ENCODE results near the gene PPM1H.

PPM1H gene

GRCh38 chr12:62750941-62751809, 183.8 kb downstream of the PPM1H start:
- no peaks in the 10 kb centered on the region for H3K36me3 ChIP-seq (ENCODE audit: insufficient read depth, low read length)
- H3K9me3 ChIP-seq (ENCODE audit: control insufficient read depth, insufficient read depth, low read length), result no peaks in the 10 kb centered on the region
- H3K4me1 ChIP-seq (ENCODE audit: insufficient read depth, low read length), result peaks cover 10% of the 10 kb centered on the region; the same call in 1 of the 2 replicates
- no peak overlapping the region for H3K9ac ChIP-seq (ENCODE audit: low read depth, low read length)

DNA sequence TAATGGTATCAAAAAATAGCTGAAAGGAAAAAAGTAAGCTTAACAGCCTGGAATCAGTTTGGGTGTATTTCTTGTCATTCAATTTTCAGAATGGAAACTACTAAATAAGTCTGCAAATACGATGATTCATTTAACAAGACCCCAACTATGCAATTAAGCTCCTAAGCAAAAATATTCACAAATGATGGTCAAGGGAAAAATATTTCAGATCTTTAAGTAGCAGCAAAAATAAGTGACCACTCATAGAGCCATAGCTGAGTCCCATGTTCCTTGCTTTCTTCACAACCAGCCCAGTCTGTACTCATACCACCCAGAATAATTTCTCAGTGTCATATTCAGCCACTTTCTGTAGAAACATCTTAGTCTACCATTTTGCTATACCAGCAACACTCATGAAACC, 185.4 kb downstream of the PPM1H start:
- Histone ChIP-seq H3K9ac (ENCODE audit: low read depth, low read length) (no peak overlapping the region), H3K9me3 (ENCODE audit: control insufficient read depth, insufficient read depth, low read length) (no peaks in the 10 kb centered on the region), H3K4me1 (ENCODE audit: insufficient read depth, low read length) (peaks cover 10% of the 10 kb centered on the region; the same call in 1 of the 2 replicates), H3K36me3 (ENCODE audit: insufficient read depth, low read length) (no peaks in the 10 kb centered on the region)

DNA sequence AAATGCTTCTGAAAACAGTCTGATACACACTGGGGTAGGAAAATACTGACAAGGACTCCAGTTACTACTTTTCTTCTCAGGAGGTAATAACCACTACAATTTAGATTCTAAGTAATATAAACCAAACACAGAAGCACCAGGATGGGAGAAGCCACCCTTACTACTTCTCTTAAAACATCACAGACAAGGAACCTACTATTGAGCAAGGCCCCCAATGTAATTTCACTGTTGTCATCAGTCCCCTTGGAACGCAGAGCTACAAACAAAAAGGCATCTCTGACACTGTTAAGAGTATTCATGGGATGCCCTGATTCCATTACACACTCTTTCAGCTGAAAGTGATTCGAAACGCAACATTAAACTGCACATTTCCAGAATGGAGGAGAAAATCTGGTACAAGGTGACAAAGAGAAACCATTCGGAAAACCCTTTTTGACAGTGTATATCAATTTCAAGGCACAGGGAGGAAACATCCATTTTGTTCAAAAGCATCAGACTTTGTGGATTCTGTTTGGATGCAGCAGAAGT, 185.9 kb downstream of the PPM1H start:
- no peaks in the 10 kb centered on the region for H3K36me3 ChIP-seq (ENCODE audit: insufficient read depth, low read length)
- H3K9ac ChIP-seq (ENCODE audit: low read depth, low read length), result no peak overlapping the region
- peaks cover 10% of the 10 kb centered on the region; the same call in 1 of the 2 replicates for H3K4me1 ChIP-seq (ENCODE audit: insufficient read depth, low read length)
- no peaks in the 10 kb centered on the region for H3K9me3 ChIP-seq (ENCODE audit: control insufficient read depth, insufficient read depth, low read length)

GRCh38 chr12:62744551-62744950, 190.4 kb downstream of the PPM1H start:
- H3K9me3 ChIP-seq (ENCODE audit: control insufficient read depth, insufficient read depth, low read length), result no peaks in the 10 kb centered on the region
- no peak overlapping the region for H3K9ac ChIP-seq (ENCODE audit: low read depth, low read length)
- peaks cover 4% of the 10 kb centered on the region; the same call in 1 of the 2 replicates for H3K4me1 ChIP-seq (ENCODE audit: insufficient read depth, low read length)
- no peaks in the 10 kb centered on the region for H3K36me3 ChIP-seq (ENCODE audit: insufficient read depth, low read length)

DNA sequence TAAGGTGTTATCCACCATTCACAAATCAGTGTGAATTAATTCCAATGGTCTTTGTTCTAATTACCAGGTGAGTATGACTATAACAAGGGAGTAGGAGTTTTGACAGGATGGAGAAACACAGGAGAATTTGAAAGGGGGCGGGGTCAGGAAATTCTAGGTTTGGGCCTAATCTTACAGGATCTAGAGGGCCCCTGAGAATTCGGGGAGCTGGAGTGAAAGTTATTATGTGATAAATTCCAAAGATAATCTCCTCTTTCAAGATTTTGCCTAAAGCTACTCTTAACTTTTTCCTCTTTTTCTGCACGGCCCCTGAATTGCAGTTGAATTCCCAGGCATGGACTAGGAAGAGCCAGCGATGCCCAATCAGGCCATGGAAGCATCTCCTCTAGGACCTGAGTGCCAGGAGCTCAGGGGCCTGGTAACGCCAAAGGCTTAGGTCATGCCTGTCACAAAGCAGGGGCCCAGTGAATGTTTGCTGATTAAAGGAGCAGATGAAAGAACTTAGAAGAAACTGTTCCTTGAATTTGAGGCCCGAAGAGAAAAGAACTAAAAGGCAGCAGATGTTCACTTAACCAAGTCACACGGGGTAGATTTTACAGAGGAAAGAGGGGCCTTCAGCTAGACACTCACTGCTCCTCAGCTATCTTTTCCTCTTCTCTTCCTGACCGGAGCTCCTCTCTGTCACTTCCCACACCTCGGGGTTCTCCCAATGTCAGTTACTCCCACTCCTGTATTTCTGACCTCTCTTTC, 195.5 kb downstream of the PPM1H start:
- Histone ChIP-seq H3K36me3 (ENCODE audit: insufficient read depth, low read length) (no peaks in the 10 kb centered on the region), H3K4me1 (ENCODE audit: insufficient read depth, low read length) (peaks cover 12% of the 10 kb centered on the region), H3K9ac (ENCODE audit: low read depth, low read length) (no peak overlapping the region), H3K9me3 (ENCODE audit: control insufficient read depth, insufficient read depth, low read length) (no peaks in the 10 kb centered on the region)

DNA sequence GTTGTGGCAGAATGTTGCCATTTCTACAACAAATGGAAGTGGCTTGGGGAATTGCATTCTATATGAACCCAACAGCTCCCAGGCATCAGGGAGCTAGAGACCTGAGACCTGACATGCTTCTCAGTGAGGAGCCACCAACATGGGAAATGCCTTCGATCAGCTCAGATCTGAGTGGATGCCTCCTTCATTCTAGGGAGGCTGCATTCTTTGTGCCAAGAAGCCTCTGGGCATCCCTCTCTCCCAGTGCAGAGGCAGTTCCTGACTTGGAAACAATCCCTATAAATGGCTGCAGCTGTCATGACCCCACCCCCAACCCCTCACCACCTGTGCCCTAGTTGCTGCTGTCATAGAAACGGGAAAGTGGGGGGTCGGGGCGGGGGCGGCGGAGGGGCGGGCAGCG, 196.3 kb downstream of the PPM1H start:
- Histone ChIP-seq H3K36me3 (ENCODE audit: insufficient read depth, low read length) (no peaks in the 10 kb centered on the region), H3K4me1 (ENCODE audit: insufficient read depth, low read length) (peaks cover 12% of the 10 kb centered on the region), H3K9me3 (ENCODE audit: control insufficient read depth, insufficient read depth, low read length) (no peaks in the 10 kb centered on the region), H3K9ac (ENCODE audit: low read depth, low read length) (no peak overlapping the region)

- H3K36me3 ChIP-seq (ENCODE audit: insufficient read depth, low read length), result no peaks in the 10 kb centered on the region
- H3K4me1 ChIP-seq (ENCODE audit: insufficient read depth, low read length), result peaks cover 12% of the 10 kb centered on the region
- H3K9me3 ChIP-seq (ENCODE audit: control insufficient read depth, insufficient read depth, low read length), result no peaks in the 10 kb centered on the region
- H3K9ac ChIP-seq (ENCODE audit: low read depth, low read length), result no peak overlapping the region
These were observed 196.8 kb downstream of the PPM1H start for GRCh38 chr12:62738105-62738504.

DNA sequence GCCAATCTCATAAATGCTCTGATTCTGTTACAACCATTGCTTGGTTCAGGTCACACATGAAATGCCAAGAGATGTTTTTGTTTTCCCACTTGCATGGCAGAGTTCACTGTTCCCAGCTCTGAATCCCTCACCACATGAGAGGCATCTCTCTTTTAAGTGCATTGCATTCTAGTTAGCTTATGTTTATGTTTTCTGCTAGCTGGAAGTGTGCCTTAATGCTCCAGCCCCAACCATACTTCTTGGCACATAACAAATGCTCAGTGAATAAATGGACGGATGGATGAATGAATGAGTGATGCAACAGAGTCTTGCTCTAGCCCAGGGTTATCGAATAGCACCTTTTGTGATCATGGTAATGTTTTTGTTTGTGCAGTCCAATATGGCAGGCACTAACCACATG, 197.3 kb downstream of the PPM1H start:
- no peaks in the 10 kb centered on the region for H3K9me3 ChIP-seq (ENCODE audit: control insufficient read depth, insufficient read depth, low read length)
- peaks cover 12% of the 10 kb centered on the region for H3K4me1 ChIP-seq (ENCODE audit: insufficient read depth, low read length)
- H3K36me3 ChIP-seq (ENCODE audit: insufficient read depth, low read length), result no peaks in the 10 kb centered on the region
- H3K9ac ChIP-seq (ENCODE audit: low read depth, low read length), result no peak overlapping the region

DNA sequence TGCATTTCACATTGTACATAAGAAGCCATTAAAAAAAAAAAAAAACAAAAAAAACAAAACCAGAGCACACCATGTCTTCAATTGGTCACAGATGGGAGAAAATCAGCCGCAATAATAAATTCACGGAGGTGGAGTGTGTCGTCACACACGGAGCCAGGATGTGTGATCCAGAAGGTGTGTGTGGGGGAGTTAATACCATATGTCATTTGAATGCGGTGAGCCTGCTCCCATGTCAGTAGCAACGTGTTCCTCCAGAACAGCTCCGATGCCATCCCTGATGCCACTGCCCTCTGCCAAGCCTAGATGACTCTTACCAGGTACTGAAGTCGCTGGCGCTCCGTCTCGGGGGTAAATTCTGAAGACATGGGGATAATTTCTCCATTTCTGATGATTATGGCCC, 197.8 kb downstream of the PPM1H start:
- H3K4me1 ChIP-seq (ENCODE audit: insufficient read depth, low read length), result peaks cover 12% of the 10 kb centered on the region
- H3K9ac ChIP-seq (ENCODE audit: low read depth, low read length), result no peak overlapping the region
- H3K9me3 ChIP-seq (ENCODE audit: control insufficient read depth, insufficient read depth, low read length), result no peaks in the 10 kb centered on the region
- H3K36me3 ChIP-seq (ENCODE audit: insufficient read depth, low read length), result no peaks in the 10 kb centered on the region

DNA sequence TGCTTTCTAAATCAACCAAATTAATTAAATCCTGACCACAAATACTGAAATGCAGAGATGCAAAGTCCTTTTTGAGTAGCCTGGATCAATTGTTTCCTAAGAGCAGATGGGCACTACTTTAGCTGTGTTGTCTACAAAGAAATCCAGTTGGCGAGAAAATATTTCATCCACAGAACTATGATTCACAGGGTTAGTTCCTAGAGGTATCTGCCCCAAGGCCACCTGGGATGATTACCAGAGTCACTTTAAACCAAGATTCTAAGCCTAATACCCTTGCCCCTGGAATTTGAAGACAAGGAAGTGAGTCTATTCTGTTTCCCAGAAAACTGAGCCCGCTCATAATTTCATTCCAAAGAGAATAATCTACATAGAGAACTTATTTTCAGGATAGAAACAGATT, 198.4 kb downstream of the PPM1H start:
- Histone ChIP-seq H3K36me3 (ENCODE audit: insufficient read depth, low read length) (no peaks in the 10 kb centered on the region), H3K9ac (ENCODE audit: low read depth, low read length) (no peak overlapping the region), H3K9me3 (ENCODE audit: control insufficient read depth, insufficient read depth, low read length) (no peaks in the 10 kb centered on the region), H3K4me1 (ENCODE audit: insufficient read depth, low read length) (peaks cover 12% of the 10 kb centered on the region)

GRCh38 chr12:62732861-62733427, 202.0 kb downstream of the PPM1H start:
- Histone ChIP-seq H3K4me1 (ENCODE audit: insufficient read depth, low read length) (peaks cover 21% of the 10 kb centered on the region), H3K9me3 (ENCODE audit: control insufficient read depth, insufficient read depth, low read length) (no peaks in the 10 kb centered on the region), H3K36me3 (ENCODE audit: insufficient read depth, low read length) (no peaks in the 10 kb centered on the region), H3K9ac (ENCODE audit: low read depth, low read length) (no peak overlapping the region)

DNA sequence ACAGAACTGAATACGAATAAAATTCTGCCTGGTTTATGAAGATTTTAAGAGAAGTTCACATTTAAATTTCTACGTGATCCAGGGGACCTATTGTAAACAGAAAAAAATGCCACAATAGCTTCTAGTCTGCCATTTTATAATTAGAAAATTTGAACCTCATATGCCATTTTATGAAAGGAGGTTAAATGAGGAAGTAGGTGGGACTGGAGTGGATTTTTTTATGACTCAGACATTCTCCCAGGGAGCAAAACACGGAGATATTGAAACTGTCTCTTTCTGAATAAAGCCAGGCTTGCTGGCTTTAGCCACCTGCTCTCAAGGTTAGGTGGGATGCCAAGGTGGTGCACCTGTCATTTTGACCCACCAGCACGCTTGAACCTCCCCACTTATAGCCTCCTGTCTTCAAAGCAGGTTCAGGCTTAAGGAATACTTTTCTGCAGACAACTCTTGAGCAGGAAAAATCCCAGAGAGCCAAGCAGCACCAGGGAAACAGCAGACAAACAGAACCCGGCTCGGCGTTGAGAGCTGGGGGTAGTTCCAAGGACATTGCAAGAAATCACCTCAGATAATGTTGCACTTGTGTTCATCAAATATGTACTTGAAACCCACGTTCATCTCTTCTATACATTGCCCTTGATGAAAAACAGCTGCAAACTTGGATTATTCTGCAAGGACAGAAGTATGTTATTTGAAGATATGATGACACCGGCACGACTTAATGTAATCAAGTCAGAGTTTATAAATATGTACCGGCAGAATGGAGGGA, 203.7 kb downstream of the PPM1H start:
- no peaks in the 10 kb centered on the region for H3K36me3 ChIP-seq (ENCODE audit: insufficient read depth, low read length)
- H3K9me3 ChIP-seq (ENCODE audit: control insufficient read depth, insufficient read depth, low read length), result no peaks in the 10 kb centered on the region
- no peak overlapping the region for H3K9ac ChIP-seq (ENCODE audit: low read depth, low read length)
- H3K4me1 ChIP-seq (ENCODE audit: insufficient read depth, low read length), result peaks cover 21% of the 10 kb centered on the region

DNA sequence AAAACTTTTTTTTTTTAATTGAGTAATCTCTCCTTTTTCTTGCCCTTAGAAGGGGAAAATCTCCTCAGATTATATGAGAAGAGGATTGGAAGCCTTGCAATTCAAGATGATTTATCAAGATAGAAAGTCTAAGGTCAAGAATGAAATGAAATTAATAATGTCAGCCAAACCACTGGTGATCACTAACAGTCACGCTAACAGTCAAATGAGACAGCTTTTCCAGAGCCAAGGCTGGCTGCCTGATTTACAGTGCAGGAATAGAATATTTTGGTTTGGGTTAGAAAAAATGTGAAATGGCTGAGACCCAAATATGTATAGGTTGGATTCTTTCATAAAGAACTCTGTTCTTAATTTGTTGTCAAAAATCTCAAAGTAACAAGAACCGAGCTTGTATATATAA, 204.3 kb downstream of the PPM1H start:
- Histone ChIP-seq H3K36me3 (ENCODE audit: insufficient read depth, low read length) (no peaks in the 10 kb centered on the region), H3K4me1 (ENCODE audit: insufficient read depth, low read length) (peaks cover 24% of the 10 kb centered on the region), H3K9ac (ENCODE audit: low read depth, low read length) (no peak overlapping the region), H3K9me3 (ENCODE audit: control insufficient read depth, insufficient read depth, low read length) (no peaks in the 10 kb centered on the region)
